Measurements from ENCODE around the gene GLT8D2.

GLT8D2 gene, protein sequence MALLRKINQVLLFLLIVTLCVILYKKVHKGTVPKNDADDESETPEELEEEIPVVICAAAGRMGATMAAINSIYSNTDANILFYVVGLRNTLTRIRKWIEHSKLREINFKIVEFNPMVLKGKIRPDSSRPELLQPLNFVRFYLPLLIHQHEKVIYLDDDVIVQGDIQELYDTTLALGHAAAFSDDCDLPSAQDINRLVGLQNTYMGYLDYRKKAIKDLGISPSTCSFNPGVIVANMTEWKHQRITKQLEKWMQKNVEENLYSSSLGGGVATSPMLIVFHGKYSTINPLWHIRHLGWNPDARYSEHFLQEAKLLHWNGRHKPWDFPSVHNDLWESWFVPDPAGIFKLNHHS
- total RNA-seq = 0 to 2.4 (median 0.04) reads per million in 17 experiments

DNA sequence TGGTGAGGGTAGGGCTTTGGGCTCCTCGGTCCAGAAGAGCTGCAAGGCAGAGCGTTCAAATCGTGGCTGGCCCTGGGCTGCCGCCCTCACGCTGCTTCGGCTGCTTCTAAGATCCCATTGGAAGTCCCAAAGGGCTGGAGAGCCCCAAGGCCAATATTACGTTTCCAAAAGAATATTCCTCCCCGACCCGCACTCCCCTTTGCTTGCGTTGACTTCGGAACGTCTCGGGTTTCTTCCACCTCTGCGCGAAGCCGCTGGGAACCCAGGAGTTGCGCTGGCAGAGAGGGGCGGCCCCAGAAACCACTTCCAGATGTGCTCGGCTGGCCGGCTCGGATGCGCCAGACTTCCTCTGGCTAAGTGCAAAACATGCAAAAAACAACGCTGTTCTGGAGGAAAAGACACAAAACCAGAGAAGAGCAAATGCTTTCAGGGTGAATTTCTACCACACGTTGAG is at the start of gene GLT8D2:
TSS of gene GLT8D2 (minus strand) at position 285 of the 454 bp plus-strand sequence. CDS start 30,539 bp downstream, outside the sequence.
- DNase-seq = peak in 3 of 4 experiments; percentile 10 to 44 (median 35)

DNA sequence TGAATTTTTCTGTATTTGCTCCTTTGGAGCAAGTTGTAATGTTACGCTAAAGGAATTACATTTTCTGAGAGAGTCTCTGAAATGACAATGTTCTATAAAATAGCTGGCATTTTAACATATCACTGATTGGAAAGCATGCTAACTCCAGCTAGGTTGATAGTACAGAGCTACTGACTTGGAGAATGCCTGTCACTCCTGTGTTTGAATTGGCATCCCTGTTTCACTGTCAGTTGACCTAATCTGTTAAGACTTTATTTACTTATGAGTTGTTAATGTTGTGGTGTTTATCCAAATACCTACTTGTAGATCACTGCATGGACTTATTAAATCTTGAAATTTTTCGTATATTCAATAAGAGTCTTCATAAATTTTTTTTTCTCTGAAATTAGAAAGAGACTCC is 48.0 kb upstream of the GLT8D2 start:
- no peak for DNase-seq

- no peak for DNase-seq
These were observed 45.3 kb upstream of the GLT8D2 start for GRCh38 chr12:104095289-104095688.

DNA sequence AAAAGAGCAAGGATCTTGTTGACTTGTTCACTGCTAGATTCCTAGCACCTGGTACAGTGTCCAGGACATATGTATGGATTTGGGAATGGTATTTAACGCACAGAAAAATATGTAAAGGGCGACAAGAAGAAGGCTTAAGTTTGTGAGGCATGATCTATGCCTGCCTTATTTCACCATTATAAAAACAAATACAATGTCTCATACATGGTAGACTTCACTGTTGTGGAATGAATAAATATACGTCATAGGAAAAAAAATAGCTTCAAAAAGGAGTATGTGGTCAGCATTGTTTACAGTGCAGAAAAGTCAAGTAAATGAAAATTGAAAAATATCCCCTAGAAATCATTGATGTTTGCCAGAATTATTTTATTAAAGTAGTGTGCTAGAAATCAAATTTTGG is 44.3 kb upstream of the GLT8D2 start:
- no peak for DNase-seq

GRCh38 chr12:104091136-104091535 is 41.1 kb upstream of the GLT8D2 start:
- no peak for DNase-seq

GRCh38 chr12:104090685-104091084 is 40.7 kb upstream of the GLT8D2 start:
- DNase-seq = no peak

- no peak for DNase-seq
These were observed 33.9 kb upstream of the GLT8D2 start for GRCh38 chr12:104083769-104084475.

- no peak for DNase-seq
These were observed 30.8 kb upstream of the GLT8D2 start for GRCh38 chr12:104080764-104081163.

GRCh38 chr12:104079024-104079423 is 29.0 kb upstream of the GLT8D2 start:
- DNase-seq = no peak

GRCh38 chr12:104073699-104074098 is 23.7 kb upstream of the GLT8D2 start:
- DNase-seq = no peak

GRCh38 chr12:104072099-104072498 is 22.1 kb upstream of the GLT8D2 start:
- no peak for DNase-seq

DNA sequence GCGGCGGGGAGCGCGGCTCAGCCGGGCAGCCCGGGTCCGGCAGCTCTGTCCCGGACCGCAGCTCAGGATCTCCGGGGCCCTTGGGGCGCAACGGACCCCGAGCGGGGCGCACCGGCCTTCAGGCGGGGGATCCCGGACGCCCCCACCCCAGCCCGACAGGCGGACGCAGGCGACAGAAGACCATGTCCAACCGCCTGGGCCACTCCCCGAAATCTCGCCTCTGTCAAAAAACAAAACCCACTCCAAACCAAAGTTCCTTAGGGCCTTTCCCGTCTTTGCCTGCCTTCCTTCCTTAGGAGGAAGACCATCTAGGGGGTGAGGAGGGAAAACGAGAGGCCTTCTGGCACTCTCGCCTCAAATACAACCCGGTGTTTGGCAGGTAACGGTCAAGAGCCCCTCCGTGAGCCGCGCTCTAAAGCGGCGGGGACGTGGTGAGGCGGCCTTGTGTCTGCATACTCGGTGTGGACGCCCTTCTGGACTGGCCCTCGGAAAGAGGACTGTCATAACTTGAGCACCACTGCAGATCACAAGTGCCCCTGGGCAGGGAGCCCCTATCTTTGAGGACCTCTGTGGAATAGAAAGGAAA is 14.9 kb upstream of the GLT8D2 start:
- peak in 3 of 4 experiments; percentile 10 to 39 (median 24) for DNase-seq

DNA sequence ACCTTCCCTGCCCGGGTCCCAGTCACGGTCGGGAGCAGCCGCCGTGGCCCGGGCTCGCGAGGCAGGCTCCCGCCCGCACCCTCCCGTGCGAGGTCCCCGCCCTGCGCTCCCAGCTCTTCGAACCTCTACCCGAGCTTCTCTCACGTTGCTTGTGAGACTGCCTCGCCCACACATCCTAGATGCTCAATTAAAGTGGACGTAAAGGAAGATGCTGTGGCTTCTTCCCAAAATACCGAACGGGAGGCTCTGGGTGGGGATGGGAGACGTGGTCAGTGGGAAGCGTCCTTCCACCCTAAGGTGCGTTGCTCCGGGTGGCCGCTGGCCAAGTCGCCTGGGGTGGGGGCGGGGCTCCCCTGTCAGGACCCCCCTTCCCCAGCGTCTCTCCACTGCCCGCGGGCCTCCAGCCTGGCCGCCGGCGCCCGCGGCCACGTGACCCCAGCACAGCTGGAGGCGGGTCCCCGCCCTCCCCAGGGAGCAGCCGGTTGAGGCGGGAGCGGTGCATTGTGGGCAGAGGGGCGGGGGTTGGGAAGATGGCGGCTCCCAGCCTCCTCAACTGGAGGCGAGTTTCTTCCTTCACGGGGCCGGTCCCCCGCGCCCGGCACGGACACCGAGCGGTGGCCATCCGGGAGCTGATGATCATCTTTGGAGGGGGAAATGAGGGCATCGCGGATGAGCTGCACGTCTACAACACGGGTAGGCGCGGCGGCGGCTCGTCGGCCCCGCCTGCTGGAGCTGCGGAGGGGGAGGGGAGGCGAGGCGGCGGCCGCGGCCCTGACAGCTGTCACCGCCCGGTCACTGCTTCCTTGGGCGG is 14.2 kb upstream of the GLT8D2 start, which contains the start of gene HCFC2:
TSS of gene HCFC2 (plus strand) at position 501 of the 811 bp plus-strand sequence. CDS start at position 531, 30 bp downstream.
- peak; percentile 90 to 96 (median 94) for DNase-seq

GRCh38 chr12:104063712-104064030 is 13.7 kb upstream of the GLT8D2 start:
- DNase-seq = peak in 1 of 4 experiments; percentile 20

GRCh38 chr12:104060791-104061190 is 10.8 kb upstream of the GLT8D2 start:
- DNase-seq = no peak

DNA sequence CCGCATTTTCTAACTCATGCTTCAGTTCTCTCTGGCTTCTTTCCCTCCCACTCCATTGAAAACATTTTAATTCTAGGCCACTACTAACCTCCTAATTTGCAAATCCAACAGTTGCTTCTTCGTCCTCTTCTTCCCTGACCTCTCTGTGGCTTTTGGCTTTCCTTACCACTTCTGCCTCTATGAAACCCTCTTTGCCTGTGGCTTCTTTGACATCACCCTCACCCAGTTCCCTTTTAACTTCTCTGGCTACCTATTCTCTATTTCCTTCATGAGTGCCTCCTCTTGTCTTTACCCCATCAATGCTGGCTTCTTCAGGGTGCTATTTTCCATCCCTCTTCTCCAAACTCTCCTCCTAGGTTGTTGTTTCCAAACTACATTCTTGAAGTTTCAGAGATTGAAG is 10.0 kb upstream of the GLT8D2 start:
- peak in 3 of 4 experiments; percentile 19 to 35 (median 30) for DNase-seq

GRCh38 chr12:104058802-104059201 is 8.8 kb upstream of the GLT8D2 start:
- no peak for DNase-seq

DNA sequence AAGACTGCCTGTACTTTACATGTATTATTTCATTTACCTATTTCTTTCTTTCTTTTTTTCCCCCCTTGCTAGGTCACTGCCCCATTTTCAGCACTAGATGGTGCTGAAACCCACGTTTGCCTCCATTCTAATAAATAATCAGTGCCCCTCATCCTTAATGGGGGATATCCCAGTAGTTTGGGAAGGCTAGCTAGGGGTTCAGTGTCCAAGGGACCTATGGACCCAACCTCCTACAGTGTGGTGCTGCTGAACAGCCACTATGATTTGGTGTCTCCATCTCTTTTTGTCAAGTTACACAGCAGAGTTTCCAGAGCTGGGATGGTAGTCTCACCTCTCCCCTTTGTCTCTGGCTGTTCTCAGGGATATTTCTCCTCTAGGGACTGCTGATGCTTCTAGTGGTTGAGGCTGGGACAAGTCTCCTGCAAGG is 7.8 kb upstream of the GLT8D2 start:
- peak in 2 of 4 experiments; percentile 5 to 28 for DNase-seq

DNA sequence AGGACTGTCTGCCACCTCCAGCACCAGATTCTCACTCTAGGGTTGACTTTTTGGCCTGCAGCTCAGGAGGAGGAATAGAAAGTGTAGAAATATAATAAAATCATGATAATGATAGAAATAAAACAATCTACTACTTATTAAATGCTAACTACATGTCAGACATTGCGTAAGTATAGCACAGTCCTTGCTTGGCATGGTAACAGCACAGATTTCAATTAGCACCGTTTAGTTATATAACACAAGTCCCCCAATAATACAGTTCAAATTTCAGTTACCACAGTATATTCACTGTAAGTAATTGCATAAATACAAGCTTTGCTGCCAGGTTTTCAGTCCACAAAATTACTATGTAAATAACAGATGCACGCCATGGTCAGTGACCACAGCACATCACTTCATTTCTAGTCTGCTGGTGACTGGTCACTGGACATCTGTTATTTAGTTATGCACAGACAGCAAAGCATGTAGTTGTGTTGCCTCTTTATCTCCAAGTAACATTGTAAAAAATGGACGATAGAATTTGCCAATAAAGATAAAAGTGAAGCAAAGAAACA is 6.5 kb upstream of the GLT8D2 start:
- no peak for DNase-seq

DNA sequence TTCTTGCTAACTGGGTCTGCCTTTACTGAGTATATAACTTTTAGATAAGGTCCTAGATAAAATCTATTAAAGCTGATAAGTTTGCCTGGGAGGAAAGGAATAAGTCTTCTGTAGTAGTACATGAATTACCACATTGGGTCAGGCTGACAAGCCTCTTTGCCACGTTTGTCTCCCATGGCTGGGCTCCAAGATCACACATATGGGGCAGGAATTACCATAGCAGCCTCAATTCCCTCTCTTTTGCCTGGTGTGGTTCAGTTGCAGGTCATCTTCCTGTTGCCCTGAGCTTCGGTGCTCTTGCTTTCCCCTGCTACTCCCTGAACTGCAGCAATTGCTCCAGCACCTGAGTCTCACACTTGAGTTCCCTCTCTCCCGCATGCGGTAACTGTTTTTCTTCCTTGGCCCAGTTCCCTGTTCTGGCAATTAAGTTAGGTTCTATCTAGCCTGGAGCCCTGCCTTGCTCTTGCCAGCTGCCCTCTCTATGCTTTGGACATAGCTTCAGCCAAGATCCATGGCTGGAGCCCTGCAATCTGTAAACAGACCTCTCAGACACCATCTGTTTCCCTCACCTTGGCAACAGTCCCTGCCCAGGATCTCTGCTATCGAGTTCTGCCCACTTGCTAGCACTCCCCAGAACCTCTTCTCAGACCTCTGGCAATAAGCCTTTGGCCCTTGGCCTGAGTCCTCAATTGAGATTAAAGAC is 5.8 kb upstream of the GLT8D2 start:
- DNase-seq = no peak

DNA sequence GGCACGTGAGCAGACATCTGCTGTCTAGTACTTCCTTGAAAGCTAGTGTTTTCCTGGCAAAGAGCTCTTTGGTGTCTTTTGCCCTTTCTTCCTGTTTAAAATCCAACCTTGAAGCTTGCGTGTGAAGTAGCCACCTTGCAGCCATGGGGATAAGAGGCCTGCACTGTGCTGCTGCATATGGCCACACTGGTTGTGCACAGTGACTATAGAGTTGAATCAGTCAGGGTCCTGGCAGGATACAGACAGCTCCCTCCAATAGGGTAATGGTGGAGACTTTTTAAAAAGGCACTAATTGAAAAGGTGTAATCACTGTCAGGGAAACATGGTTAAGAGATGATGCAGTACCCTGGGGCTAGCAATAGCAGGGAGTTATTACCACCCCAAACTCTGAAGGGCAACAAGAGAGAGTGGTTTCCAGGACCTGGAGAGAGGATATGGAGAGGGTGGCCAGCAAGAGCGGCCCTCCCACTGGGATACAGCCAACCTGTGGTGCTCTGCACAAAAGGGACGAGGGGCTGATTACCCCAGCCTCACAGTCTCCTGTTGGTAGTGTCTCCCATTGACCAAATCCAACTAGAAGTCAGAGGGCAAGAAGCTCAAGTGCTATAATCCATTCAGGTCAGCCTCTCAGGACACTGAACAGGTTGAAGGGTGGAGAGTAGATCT is 4.8 kb upstream of the GLT8D2 start:
- DNase-seq = no peak

Data from suppressor macrophage (primary cell).